ENCODE results near the gene WSB1.

WSB1 gene

DNA sequence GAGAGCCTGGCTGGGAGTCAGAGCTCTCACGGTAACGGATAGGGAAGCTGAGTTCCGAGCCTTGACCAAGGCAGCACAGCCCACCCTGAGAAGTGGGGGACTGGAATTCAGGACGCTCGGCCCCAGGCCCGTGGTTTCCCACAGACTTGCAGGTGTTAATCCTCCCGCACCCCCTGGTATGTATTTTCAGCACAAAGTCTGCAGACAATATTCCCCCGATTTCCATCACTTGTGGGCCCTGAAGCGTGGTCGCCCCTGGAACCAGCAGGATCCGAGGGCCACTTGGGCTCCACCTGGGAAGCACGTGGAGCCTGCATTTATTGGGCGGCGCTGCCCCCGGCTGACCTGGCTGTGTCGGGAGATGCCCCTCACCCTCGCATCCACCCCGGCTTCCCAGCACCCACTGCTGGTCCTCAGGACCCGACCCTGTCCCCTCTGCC, 60.2 kb downstream of the WSB1 start:
- peak overlapping the region; percentile 50 for H3K4me3 ChIP-seq (ENCODE audit: severe bottlenecking)
- H3K9me3 ChIP-seq (ENCODE audit: severe bottlenecking): no peaks in the 10 kb centered on the region
- no peaks in the 10 kb centered on the region for H3K4me1 ChIP-seq (ENCODE audit: insufficient read depth, poor library complexity, severe bottlenecking)
- H3K27ac ChIP-seq (ENCODE audit: poor library complexity, severe bottlenecking): peak overlapping the region; percentile 74
- ATAC-seq (ENCODE audit: low read depth) (no peak; the same call in 1 of the 3 replicates), DNase-seq (ENCODE audit: low spot score) (no peak)
- TF ChIP-seq, protein P1, sequence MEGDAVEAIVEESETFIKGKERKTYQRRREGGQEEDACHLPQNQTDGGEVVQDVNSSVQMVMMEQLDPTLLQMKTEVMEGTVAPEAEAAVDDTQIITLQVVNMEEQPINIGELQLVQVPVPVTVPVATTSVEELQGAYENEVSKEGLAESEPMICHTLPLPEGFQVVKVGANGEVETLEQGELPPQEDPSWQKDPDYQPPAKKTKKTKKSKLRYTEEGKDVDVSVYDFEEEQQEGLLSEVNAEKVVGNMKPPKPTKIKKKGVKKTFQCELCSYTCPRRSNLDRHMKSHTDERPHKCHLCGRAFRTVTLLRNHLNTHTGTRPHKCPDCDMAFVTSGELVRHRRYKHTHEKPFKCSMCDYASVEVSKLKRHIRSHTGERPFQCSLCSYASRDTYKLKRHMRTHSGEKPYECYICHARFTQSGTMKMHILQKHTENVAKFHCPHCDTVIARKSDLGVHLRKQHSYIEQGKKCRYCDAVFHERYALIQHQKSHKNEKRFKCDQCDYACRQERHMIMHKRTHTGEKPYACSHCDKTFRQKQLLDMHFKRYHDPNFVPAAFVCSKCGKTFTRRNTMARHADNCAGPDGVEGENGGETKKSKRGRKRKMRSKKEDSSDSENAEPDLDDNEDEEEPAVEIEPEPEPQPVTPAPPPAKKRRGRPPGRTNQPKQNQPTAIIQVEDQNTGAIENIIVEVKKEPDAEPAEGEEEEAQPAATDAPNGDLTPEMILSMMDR (IDR thresholded peaks at IDR 0.05; ENCODE audit: poor library complexity, severe bottlenecking): peak; percentile 84
- no peaks in the 10 kb centered on the region for H3K36me3 ChIP-seq (ENCODE audit: low read depth)
- no peaks in the 10 kb centered on the region for H3K27me3 ChIP-seq (ENCODE audit: insufficient read depth, poor library complexity, severe bottlenecking)

DNA sequence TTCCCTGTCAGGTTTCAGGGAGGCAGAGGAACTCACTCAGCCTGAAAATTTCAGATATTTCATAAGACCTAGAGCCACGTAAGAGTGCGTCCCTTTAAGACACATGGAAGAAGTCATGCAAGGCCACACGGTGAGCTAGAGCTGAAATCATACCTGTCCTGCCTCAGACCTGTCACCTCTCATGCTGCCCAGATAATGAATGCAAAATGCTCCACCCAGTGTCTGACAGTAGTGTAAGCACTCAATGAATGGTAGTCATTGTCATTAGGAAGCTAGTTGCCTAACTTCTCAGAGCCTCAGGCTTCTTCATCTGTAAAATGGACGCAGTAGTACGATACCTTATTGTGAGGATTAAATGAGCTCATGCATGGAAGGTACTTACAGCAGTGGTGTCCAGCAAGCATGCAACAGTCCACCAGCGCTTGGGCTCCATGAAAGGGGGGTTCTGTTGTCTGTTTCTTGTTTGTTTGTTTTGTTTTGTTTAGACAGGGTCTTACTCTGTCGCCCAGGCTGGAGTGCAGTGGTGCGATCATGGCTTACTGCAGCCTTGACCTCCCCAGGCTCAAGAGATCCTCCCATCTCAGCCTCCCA, 60.7 kb downstream of the WSB1 start:
- Histone ChIP-seq H3K9me3 (ENCODE audit: severe bottlenecking) (no peaks in the 10 kb centered on the region), H3K4me3 (ENCODE audit: severe bottlenecking) (no peak overlapping the region), H3K4me1 (ENCODE audit: insufficient read depth, poor library complexity, severe bottlenecking) (no peaks in the 10 kb centered on the region), H3K36me3 (ENCODE audit: low read depth) (no peaks in the 10 kb centered on the region), H3K27me3 (ENCODE audit: insufficient read depth, poor library complexity, severe bottlenecking) (no peaks in the 10 kb centered on the region), H3K27ac (ENCODE audit: poor library complexity, severe bottlenecking) (peak overlapping the region; percentile 74)
- TF ChIP-seq, protein P1 (IDR thresholded peaks at IDR 0.05; ENCODE audit: poor library complexity, severe bottlenecking): no peak
- DNase-seq (ENCODE audit: low spot score): no peak
- ATAC-seq (ENCODE audit: low read depth): no peak

DNA sequence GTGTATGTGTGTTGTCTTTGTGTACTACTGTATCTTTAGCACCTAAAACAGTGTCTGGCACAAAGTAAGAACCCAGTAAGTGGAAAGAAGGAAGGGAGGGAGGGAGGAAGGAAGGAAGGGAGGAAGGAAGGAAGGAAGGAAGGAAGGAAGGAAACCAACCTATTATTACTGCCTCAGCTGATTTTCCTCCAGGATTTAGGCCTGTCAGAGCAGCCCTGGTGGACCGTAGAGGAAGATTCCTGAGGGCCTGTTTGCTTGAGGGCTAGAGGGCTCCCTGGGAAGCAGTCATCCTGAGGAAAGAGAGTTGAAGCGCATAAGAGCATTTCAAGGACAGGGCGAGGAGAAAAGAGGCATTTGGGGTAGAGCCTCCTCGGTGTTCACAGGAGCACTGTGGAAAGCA, 61.5 kb downstream of the WSB1 start:
- no peak overlapping the region for H3K27ac ChIP-seq (ENCODE audit: poor library complexity, severe bottlenecking)
- no peaks in the 10 kb centered on the region for H3K36me3 ChIP-seq (ENCODE audit: low read depth)
- no peaks in the 10 kb centered on the region for H3K9me3 ChIP-seq (ENCODE audit: severe bottlenecking)
- H3K4me1 ChIP-seq (ENCODE audit: insufficient read depth, poor library complexity, severe bottlenecking): no peaks in the 10 kb centered on the region
- DNase-seq (ENCODE audit: low spot score) (no peak), ATAC-seq (ENCODE audit: low read depth) (no peak)
- TF ChIP-seq, protein P1 (IDR thresholded peaks at IDR 0.05; ENCODE audit: poor library complexity, severe bottlenecking): no peak
- H3K27me3 ChIP-seq (ENCODE audit: insufficient read depth, poor library complexity, severe bottlenecking): no peaks in the 10 kb centered on the region
- no peak overlapping the region for H3K4me3 ChIP-seq (ENCODE audit: severe bottlenecking)

DNA sequence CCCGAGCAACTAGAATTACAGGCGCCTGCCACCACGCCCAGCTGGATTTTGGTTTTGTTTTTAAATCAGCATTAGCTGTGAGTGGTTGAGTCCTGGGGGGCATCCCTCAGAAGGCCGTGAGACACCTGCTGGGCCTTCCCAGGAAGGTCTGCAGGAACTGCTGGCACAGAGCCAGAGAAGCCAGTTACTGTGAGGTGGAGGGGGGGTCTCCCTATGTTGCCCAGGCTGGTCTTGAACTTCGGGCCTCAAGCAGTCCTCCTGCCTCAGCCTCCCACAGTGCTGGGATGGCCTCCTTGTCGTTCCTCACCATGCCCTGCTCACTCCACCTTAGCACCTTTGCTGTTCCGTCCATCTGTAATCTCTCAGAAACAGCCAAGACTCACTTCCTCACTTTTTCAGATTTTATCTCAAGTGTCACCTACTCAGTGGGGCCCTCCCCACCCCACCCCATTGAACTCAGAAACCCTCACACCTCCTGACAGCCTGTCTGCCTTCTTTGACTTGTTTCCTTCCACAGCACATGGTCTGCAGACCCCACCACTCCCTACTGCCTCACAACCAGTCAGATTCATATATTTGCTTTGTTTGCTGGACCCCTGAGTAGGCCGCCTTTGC, 62.3 kb downstream of the WSB1 start:
- Histone ChIP-seq H3K27me3 (ENCODE audit: insufficient read depth, poor library complexity, severe bottlenecking) (no peaks in the 10 kb centered on the region), H3K9me3 (ENCODE audit: severe bottlenecking) (no peaks in the 10 kb centered on the region), H3K36me3 (ENCODE audit: low read depth) (no peaks in the 10 kb centered on the region), H3K27ac (ENCODE audit: poor library complexity, severe bottlenecking) (no peak overlapping the region), H3K4me1 (ENCODE audit: insufficient read depth, poor library complexity, severe bottlenecking) (no peaks in the 10 kb centered on the region), H3K4me3 (ENCODE audit: severe bottlenecking) (no peak overlapping the region)
- TF ChIP-seq, protein P1 (IDR thresholded peaks at IDR 0.05; ENCODE audit: poor library complexity, severe bottlenecking): no peak
- ATAC-seq (ENCODE audit: low read depth): no peak
- DNase-seq (ENCODE audit: low spot score): no peak

DNA sequence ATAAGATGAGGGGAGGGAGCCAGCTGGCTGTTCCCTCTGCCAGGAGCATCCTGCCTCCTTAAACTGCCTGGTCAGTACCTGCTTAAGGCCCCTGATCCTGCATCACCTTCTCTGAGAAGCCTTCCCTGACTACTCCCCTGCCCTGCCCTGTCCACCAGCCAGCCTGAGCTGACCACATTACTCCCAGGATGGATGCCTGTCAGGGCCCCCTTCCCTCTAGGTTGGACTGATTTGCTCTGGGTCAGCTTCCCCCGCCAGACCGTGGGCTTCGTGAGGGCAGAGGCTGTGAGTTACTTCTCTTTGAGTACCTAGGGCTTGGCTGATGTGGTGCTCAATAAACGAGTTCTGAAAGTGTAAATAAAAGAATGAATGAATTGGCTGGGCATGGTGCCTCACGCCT, 63.3 kb downstream of the WSB1 start:
- no peak overlapping the region for H3K4me3 ChIP-seq (ENCODE audit: severe bottlenecking)
- DNase-seq (ENCODE audit: low spot score) (no peak), ATAC-seq (ENCODE audit: low read depth) (no peak)
- no peaks in the 10 kb centered on the region for H3K4me1 ChIP-seq (ENCODE audit: insufficient read depth, poor library complexity, severe bottlenecking)
- no peaks in the 10 kb centered on the region for H3K27me3 ChIP-seq (ENCODE audit: insufficient read depth, poor library complexity, severe bottlenecking)
- TF ChIP-seq, protein P1 (IDR thresholded peaks at IDR 0.05; ENCODE audit: poor library complexity, severe bottlenecking): no peak
- no peaks in the 10 kb centered on the region for H3K9me3 ChIP-seq (ENCODE audit: severe bottlenecking)
- H3K27ac ChIP-seq (ENCODE audit: poor library complexity, severe bottlenecking): no peak overlapping the region
- H3K36me3 ChIP-seq (ENCODE audit: low read depth): no peaks in the 10 kb centered on the region
